Ovary (tissue), 9 donors: Measurements from ENCODE around the gene CFAP73. TPM values are rescaled to one million over a fixed set of nuclear protein-coding genes. Genes with fewer than 3 reads are reported as not detected.

Experiments used
- DNase-seq, 5 donors: peaks; one replicate each; pipeline ENCODE4 v3.0.0-alpha.2; 2019 to 2020
- H3K27ac ChIP-seq, 2 donors: fragments of 200-600 bp; one replicate each; pipeline versions ENCODE4 v1.5.1 to v1.8.0; 2019 to 2022
- H3K27me3 ChIP-seq: fragments of 200-600 bp; one replicate; pipeline ENCODE4 v1.8.0; 2022
- H3K36me3 ChIP-seq: fragments of 200-600 bp; sonication (generic); one replicate; pipeline ENCODE4 v1.5.1; 2019
- H3K4me1 ChIP-seq: one replicate; pipeline ENCODE4 v1.8.1; 2013; ENCODE audit warnings: mild to moderate bottlenecking, moderate library complexity; ENCODE audit not compliant: insufficient read depth
- H3K4me3 ChIP-seq: fragments of 200-600 bp; sonication (generic); one replicate; pipeline ENCODE4 v1.5.1; 2017
- H3K9me3 ChIP-seq, 2 donors: fragments of 200-600 bp in 1 of 2; sonication (generic) in 1 of 2; one replicate each; pipeline versions ENCODE4 v1.5.1 to v1.8.1; 2013 to 2019; ENCODE audit warnings: mild to moderate bottlenecking in 1 of 2, moderate library complexity in 1 of 2
- CTCF ChIP-seq, 3 donors: fragments of 450-650 bp in 2 of 3; fragments of 200-600 bp in 1 of 3; IDR thresholded peaks; one replicate each; pipeline versions ENCODE4 v1.5.1 to v1.8.0; 2016 to 2022; ENCODE audit warnings: antibody characterized with exemption in 3 of 3, mild to moderate bottlenecking in 1 of 3
- EP300 ChIP-seq: sonication (generic); formaldehyde crosslinking; IDR thresholded peaks from one replicate; pipeline ENCODE4 v1.6.1; 2017; ENCODE audit warnings: antibody characterized with exemption
- POLR2A ChIP-seq: fragments of 450-650 bp; IDR thresholded peaks from one replicate; pipeline ENCODE4 v1.6.1; 2017; ENCODE audit warnings: antibody characterized with exemption, mild to moderate bottlenecking, moderate library complexity
- WGBS, 3 donors: extraction: QIAGEN DNeasy Blood & Tissue Kit in 1 of 3; methylation state at CpG; one replicate each; pipeline versions ENCODE4 v1.1.5 to v1.1.7; 2013 to 2017; 5-methylcytosine and 5-hydroxymethylcytosine counted together
- intact Hi-C, 4 donors: fragments of 100-400 bp; cut with DNase I; formaldehyde crosslinking; loops; one replicate each; pipeline versions ENCODE4 v1.11.0 to v1.15.1; 2022 to 2023
- polyA plus RNA-seq, 2 donors: library from polyadenylated mRNA; stranded (reverse); fragments of 200-250 nt in 1 of 2; fragments of 350-450 nt in 1 of 2; fragmentation: Illumina TruSeq in 1 of 2; extraction: RNeasy Lipid Tissue Mini Kit (QIAGEN cat#74804) in 1 of 2; gene quantifications; one replicate each; pipeline ENCODE4 v1.2.3, GENCODE V29; 2013 to 2014
- total RNA-seq, 7 donors: library from RNA; depleted of rRNA in 2 of 7; stranded (reverse); fragments of >200 nt in 2 of 7; fragmentation: NEBNext Ultra II Directional in 3 of 7; extraction: Animal tissue kit (Norgen Biotek cat#: 25700) in 3 of 7; gene quantifications; one replicate each; pipeline versions ENCODE4 v1.1.0 to v1.2.4, GENCODE V29; 2016 to 2023
- donor health status: DM: no; HTN: no; CAD: no; lungs with moderate emphysema.
- donor health status: DM: no; HTN: no; CAD: no.
- donor health status: Bipolar disorder and iron deficiency.
- donor health status: DM: yes; HTN: yes; CAD: no.
- donor health status: DM: no; HTN: no; CAD: no.
- donor health status: DM: yes; HTN: yes; CAD: no.

Gene CFAP73
- total and polyA plus RNA-seq, 9 donors: 0.15 to 38.3 (median 1.5) TPM; not detected in 3

- Histone ChIP-seq H3K4me1 (peaks cover 4% of the 10 kb centered on the region), H3K4me3 (no peak overlapping the region), H3K27me3 (no peaks in the 10 kb centered on the region), H3K36me3 (no peaks in the 10 kb centered on the region), H3K9me3 (peaks cover 0 to 9% of the 10 kb centered on the region in 2 donors), H3K27ac (no peak overlapping the region)
- TF ChIP-seq CTCF (IDR thresholded peaks at IDR 0.05) (no peak), EP300 (no peak), POLR2A (no peak)
- DNase-seq: no peak
- WGBS, 3 donors: 81 to 90% (median 83%) methylated on average over 14 of the region's 14 CpGs
- intact Hi-C loops: loop anchor here in 1 of 4 donors (10.0 kb wide), 1 partner anchor 256 kb away; no protein-coding TSS in a partner anchor
These were observed 29.5 kb downstream of the CFAP73 start for GRCh38 chr12:113179023-113179422.

GRCh38 chr12:113180333-113180732, 30.8 kb downstream of the CFAP73 start:
- 61 to 74% (median 61%) methylated on average over 4 of the region's 4 CpGs for WGBS, 3 donors
- H3K9me3 ChIP-seq: peaks cover 0 to 9% of the 10 kb centered on the region in 2 donors
- no peak overlapping the region for H3K27ac ChIP-seq
- H3K36me3 ChIP-seq: no peaks in the 10 kb centered on the region
- peaks cover 4% of the 10 kb centered on the region for H3K4me1 ChIP-seq
- intact Hi-C loops: no loop called here
- TF ChIP-seq EP300 (no peak), POLR2A (no peak), CTCF (IDR thresholded peaks at IDR 0.05) (no peak)
- H3K27me3 ChIP-seq: no peaks in the 10 kb centered on the region
- no peak for DNase-seq
- H3K4me3 ChIP-seq: no peak overlapping the region

GRCh38 chr12:113181975-113182374, 32.5 kb downstream of the CFAP73 start:
- intact Hi-C loops: no loop called here
- TF ChIP-seq CTCF (IDR thresholded peaks at IDR 0.05): no peak
- no peak for TF ChIP-seq EP300
- no peak for TF ChIP-seq POLR2A
- Histone ChIP-seq H3K27ac (no peak overlapping the region), H3K27me3 (no peaks in the 10 kb centered on the region), H3K36me3 (no peaks in the 10 kb centered on the region), H3K4me1 (peaks cover 11% of the 10 kb centered on the region), H3K4me3 (no peak overlapping the region), H3K9me3 (peaks cover 0 to 9% of the 10 kb centered on the region in 2 donors)
- no peak for DNase-seq
- WGBS, 3 donors: 87% methylated on average over 3 of the region's 3 CpGs

- Histone ChIP-seq H3K9me3 (no peaks in the 10 kb centered on the region), H3K4me3 (no peak overlapping the region), H3K4me1 (peaks cover 12% of the 10 kb centered on the region), H3K36me3 (no peaks in the 10 kb centered on the region), H3K27ac (no peak overlapping the region), H3K27me3 (no peaks in the 10 kb centered on the region)
- no peak for DNase-seq
- 92 to 95% (median 93%) methylated on average over 11 of the region's 11 CpGs for WGBS, 3 donors
- intact Hi-C loops: no loop called here
- no peak for TF ChIP-seq POLR2A
- TF ChIP-seq EP300: no peak
- TF ChIP-seq CTCF (IDR thresholded peaks at IDR 0.05): no peak
These were observed 33.6 kb downstream of the CFAP73 start for GRCh38 chr12:113183030-113183589.
